ENCODE data around the gene LRRC14B. TPM values are rescaled to one million over a fixed set of nuclear protein-coding genes. Genes with fewer than 3 reads are reported as not detected.

The LRRC14B gene
- total and polyA plus RNA-seq, 2 experiments from 2014 or later, result not detected

DNA sequence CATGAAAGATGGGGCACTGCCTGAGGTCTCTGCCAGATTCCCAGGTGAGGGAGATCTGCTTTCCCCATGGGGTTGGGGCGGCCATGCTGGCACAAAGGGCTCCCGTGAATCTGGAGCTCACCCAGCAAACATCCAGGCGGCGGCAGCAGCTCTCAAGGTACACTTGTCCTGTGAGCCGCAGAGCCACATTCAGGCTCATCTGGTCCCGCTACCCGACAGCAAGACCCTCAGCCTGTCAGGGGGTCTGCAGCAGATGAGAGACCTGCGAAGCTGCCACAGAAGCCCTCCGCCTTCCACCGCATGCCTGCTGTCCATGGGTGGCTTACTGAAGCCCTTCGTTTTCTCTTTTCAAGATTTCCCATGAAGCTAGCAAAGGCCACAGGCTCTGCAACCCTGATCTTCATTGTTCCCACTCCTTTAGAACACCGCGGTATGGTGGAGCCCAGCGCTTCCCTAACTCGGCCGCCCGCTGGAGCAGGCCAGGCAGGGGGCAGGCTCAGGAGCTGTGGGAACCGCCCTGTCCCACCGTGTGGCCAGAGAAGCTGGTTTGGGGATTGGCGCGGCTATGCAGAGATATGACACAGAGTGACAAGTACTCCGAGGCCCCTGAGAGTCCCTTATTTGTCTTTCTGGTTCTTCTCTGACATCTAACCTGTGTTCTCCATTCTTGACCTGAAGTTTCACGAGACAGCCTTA is 8.8 kb downstream of the LRRC14B start:
- H3K4me1 ChIP-seq (ENCODE audit: insufficient read depth), result no peaks in the 10 kb centered on the region; the same call in 1 of the 2 replicates
- H3K9me3 Mint-ChIP-seq, result no peaks in the 10 kb centered on the region
- H3F3A ChIP-seq (replicated peaks; ENCODE audit: low read depth), result peaks cover 3% of the 10 kb centered on the region; the same call in 1 of the 2 replicates
- peaks cover 23% of the 10 kb centered on the region for H3K36me3 Mint-ChIP-seq (ENCODE audit: low read depth)
- no peaks in the 10 kb centered on the region for H3K36me3 ChIP-seq (ENCODE audit: insufficient read depth)
- H3K27me3 ChIP-seq (ENCODE audit: insufficient read depth), result no peaks in the 10 kb centered on the region
- no peak overlapping the region for H3K4me3 ChIP-seq
- TF ChIP-seq CTCF (conservative IDR thresholded peaks at IDR 0.05; ENCODE audit: low read depth in 2 of 2), result no peak
- TF ChIP-seq, protein P1, sequence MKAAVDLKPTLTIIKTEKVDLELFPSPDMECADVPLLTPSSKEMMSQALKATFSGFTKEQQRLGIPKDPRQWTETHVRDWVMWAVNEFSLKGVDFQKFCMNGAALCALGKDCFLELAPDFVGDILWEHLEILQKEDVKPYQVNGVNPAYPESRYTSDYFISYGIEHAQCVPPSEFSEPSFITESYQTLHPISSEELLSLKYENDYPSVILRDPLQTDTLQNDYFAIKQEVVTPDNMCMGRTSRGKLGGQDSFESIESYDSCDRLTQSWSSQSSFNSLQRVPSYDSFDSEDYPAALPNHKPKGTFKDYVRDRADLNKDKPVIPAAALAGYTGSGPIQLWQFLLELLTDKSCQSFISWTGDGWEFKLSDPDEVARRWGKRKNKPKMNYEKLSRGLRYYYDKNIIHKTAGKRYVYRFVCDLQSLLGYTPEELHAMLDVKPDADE (IDR thresholded peaks at IDR 0.05), result no peak
- TF ChIP-seq, protein P2, sequence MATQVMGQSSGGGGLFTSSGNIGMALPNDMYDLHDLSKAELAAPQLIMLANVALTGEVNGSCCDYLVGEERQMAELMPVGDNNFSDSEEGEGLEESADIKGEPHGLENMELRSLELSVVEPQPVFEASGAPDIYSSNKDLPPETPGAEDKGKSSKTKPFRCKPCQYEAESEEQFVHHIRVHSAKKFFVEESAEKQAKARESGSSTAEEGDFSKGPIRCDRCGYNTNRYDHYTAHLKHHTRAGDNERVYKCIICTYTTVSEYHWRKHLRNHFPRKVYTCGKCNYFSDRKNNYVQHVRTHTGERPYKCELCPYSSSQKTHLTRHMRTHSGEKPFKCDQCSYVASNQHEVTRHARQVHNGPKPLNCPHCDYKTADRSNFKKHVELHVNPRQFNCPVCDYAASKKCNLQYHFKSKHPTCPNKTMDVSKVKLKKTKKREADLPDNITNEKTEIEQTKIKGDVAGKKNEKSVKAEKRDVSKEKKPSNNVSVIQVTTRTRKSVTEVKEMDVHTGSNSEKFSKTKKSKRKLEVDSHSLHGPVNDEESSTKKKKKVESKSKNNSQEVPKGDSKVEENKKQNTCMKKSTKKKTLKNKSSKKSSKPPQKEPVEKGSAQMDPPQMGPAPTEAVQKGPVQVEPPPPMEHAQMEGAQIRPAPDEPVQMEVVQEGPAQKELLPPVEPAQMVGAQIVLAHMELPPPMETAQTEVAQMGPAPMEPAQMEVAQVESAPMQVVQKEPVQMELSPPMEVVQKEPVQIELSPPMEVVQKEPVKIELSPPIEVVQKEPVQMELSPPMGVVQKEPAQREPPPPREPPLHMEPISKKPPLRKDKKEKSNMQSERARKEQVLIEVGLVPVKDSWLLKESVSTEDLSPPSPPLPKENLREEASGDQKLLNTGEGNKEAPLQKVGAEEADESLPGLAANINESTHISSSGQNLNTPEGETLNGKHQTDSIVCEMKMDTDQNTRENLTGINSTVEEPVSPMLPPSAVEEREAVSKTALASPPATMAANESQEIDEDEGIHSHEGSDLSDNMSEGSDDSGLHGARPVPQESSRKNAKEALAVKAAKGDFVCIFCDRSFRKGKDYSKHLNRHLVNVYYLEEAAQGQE (IDR thresholded peaks at IDR 0.05; ENCODE audit: unreplicated experiment), result no peak
- no peak for TF ChIP-seq JUNB (IDR thresholded peaks at IDR 0.05; ENCODE audit: unreplicated experiment)
- H3K27ac Mint-ChIP-seq, result no peak overlapping the region
- H3K9me2 ChIP-seq (ENCODE audit: insufficient read depth), result no peaks in the 10 kb centered on the region
- H4K20me1 ChIP-seq (replicated peaks; ENCODE audit: insufficient read depth), result peaks cover 7% of the 10 kb centered on the region
- DNase-seq (ENCODE audit: low spot score), result no peak
- H3K27me3 Mint-ChIP-seq (ENCODE audit: insufficient read depth, low read depth, poor library complexity), result peaks cover 13% of the 10 kb centered on the region
- no peak overlapping the region; the same call in 2 of the 3 replicates for H3K4me3 Mint-ChIP-seq
- H2AFZ ChIP-seq, result no peak overlapping the region
- peaks cover 19% of the 10 kb centered on the region for H3K4me1 Mint-ChIP-seq
- H3K79me2 ChIP-seq (replicated peaks; ENCODE audit: insufficient read depth), result peaks cover 6% of the 10 kb centered on the region; the same call in 1 of the 2 replicates
- no peak overlapping the region for H3K27ac ChIP-seq (ENCODE audit: low read depth)
- ATAC-seq, result peak; percentile 68
- H3K4me2 ChIP-seq, result no peak overlapping the region

GRCh38 chr5:200985-201384 is 9.7 kb downstream of the LRRC14B start:
- Mint-ChIP-seq H3K4me3 (no peak overlapping the region), H3K36me3 (ENCODE audit: low read depth) (peaks cover 30% of the 10 kb centered on the region), H3K27ac (no peak overlapping the region; the same call in 1 of the 2 replicates), H3K9me3 (no peaks in the 10 kb centered on the region), H3K27me3 (ENCODE audit: insufficient read depth, low read depth, poor library complexity) (peaks cover 13% of the 10 kb centered on the region), H3K4me1 (peaks cover 19% of the 10 kb centered on the region)
- Histone ChIP-seq H4K20me1 (replicated peaks; ENCODE audit: insufficient read depth) (peaks cover 7% of the 10 kb centered on the region), H3K79me2 (replicated peaks; ENCODE audit: insufficient read depth) (peaks cover 12% of the 10 kb centered on the region; the same call in 1 of the 2 replicates), H3F3A (replicated peaks; ENCODE audit: low read depth) (peaks cover 10% of the 10 kb centered on the region), H3K4me1 (ENCODE audit: insufficient read depth) (no peaks in the 10 kb centered on the region; the same call in 1 of the 2 replicates), H2AFZ (no peak overlapping the region), H3K4me3 (no peak overlapping the region), H3K4me2 (no peak overlapping the region), H3K36me3 (ENCODE audit: insufficient read depth) (no peaks in the 10 kb centered on the region), H3K9me2 (ENCODE audit: insufficient read depth) (no peaks in the 10 kb centered on the region), H3K27ac (ENCODE audit: low read depth) (no peak overlapping the region), H3K27me3 (ENCODE audit: insufficient read depth) (no peaks in the 10 kb centered on the region)
- no peak for DNase-seq (ENCODE audit: low spot score)
- TF ChIP-seq ZNF462 (CRISPR knock-in tag; IDR thresholded peaks at IDR 0.05) (no peak), JUNB (IDR thresholded peaks at IDR 0.05; ENCODE audit: unreplicated experiment) (no peak), STAT1 (IDR thresholded peaks at IDR 0.05; ENCODE audit: unreplicated experiment) (no peak)
- ATAC-seq, result no peak

Data from GM23338 (cell line).